Measurements from ENCODE around the gene WNT10A.
"Not testable (repeated sequence)": the region's sequence is repeated elsewhere in the genome, so short reads cannot be mapped to it uniquely, and the experiment has no call there.

The WNT10A gene

DNA sequence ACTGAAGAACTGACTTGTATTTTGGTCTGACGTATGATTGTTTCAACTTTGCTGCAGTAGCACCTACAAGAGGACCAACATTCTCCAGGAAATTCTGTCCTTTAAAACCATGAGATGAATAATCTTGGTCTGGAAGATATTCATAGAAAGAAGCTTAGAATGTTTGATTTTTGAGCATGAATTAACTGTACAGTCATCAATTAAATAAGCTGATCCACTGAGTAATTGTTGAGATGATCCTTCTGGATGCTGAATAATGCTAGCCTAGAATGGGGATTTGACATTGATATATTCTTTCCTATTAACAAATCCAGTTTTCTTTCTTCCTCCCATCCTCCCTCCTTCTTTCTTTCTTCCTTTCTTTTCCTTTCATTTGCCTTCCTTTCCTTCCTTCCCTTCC lies 39.9 kb downstream of the WNT10A start:
- no peaks in the 10 kb centered on the region for H3K4me1 Mint-ChIP-seq
- ATAC-seq = no peak
- peaks cover 76% of the 10 kb centered on the region for H3K27me3 Mint-ChIP-seq
- no peak overlapping the region for H3K4me3 Mint-ChIP-seq
- no peak overlapping the region for H3K27ac Mint-ChIP-seq
- no peak for DNase-seq
- peaks cover 7 to 11% of the 10 kb centered on the region in 2 donors for H3K9me3 Mint-ChIP-seq

DNA sequence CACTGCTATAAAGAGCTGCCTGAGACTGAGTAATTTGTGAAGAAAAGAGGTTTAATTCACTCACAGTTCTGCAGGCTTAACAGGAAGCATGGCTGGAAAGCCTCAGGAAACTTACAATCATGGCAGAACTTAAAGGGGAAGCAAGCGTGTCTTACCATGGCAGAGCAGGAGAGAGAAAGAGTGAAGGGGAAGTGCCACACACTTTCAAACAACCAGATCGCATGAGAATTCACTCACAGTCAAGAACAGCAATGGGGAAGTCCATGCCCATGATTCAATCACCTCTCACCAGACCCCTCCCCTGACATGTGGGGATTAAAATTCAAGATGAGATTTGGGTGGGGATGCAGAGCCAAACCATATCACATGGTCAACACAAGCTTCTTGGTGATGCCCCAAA lies 44.1 kb downstream of the WNT10A start:
- ATAC-seq (no peak), DNase-seq (no peak)
- Mint-ChIP-seq H3K4me1 (no peaks in the 10 kb centered on the region), H3K27ac (no peak overlapping the region), H3K4me3 (no peak overlapping the region), H3K27me3 (peaks cover 69% of the 10 kb centered on the region), H3K9me3 (peaks cover 7 to 11% of the 10 kb centered on the region in 2 donors)

DNA sequence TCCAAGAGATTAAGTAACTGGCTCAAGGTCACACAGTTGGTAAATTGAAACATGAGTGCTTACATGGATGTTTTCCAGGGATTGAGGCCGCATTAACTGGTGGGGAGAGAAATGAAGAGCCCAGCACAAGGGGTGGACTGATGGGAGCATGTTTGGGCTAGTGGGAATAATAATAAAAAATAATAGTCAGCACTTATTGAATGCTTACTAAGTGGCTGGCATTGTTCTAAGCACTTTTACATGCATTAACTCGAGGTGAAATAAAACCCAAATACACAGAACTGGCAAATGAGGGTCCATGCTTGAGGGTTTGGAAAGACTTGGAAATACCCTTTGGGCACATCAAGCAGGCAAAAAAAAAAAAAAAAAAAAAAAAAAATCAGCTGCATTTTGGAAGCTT lies 44.8 kb downstream of the WNT10A start:
- Mint-ChIP-seq H3K4me3 (no peak overlapping the region), H3K27me3 (peaks cover 63% of the 10 kb centered on the region), H3K27ac (no peak overlapping the region), H3K4me1 (no peaks in the 10 kb centered on the region), H3K9me3 (peaks cover 7 to 11% of the 10 kb centered on the region in 2 donors)
- DNase-seq = no peak
- ATAC-seq = no peak

DNA sequence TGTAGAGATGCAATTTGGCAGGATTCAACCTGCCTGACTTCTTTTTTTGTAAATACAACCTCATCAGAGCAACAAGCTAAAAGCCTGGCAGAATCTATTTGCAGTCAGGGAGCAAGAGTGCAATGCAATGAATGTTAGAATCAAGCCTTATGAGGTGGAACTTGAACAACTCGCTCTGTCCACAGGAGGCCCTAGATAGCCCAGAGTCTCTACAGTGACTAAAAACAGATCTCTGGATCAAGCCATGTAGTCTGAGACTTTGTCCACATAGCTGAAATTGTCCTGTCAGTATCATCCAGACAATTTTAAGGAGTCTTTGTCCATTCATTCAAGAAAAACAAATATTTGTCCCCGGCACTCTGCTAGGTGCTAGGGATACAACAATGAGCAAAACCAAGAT lies 46.8 kb downstream of the WNT10A start:
- ATAC-seq = no peak
- H3K4me1 Mint-ChIP-seq = no peaks in the 10 kb centered on the region

DNA sequence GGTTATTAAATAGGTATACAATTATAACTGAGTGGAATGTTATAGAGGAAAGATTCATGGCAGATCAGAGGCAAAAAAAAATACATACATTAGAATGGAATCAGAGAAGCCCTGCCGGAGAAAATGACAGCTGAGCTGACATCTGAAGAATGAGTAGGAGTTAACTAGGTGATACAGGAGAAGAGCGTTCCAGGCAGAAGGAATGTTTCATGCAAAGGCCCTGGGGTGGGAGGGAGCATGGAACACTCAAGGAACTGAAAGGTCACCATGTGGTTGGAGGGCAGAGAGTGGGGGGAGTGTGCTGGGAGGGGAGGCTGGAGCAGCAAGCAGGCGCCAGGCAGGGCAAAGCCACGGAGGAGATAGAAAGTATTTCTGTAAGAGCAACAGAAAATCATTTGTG lies 47.2 kb downstream of the WNT10A start:
- H3K4me1 Mint-ChIP-seq = no peaks in the 10 kb centered on the region
- DNase-seq (no peak), ATAC-seq (no peak)
- H3K27ac Mint-ChIP-seq = no peak overlapping the region
- peaks cover 7 to 11% of the 10 kb centered on the region in 2 donors for H3K9me3 Mint-ChIP-seq
- peaks cover 49% of the 10 kb centered on the region for H3K27me3 Mint-ChIP-seq
- no peak overlapping the region for H3K4me3 Mint-ChIP-seq

More for the DNA sequence above, 46.8 kb downstream of the WNT10A start:
- peaks cover 54% of the 10 kb centered on the region for H3K27me3 Mint-ChIP-seq
- DNase-seq = no peak
- peaks cover 7 to 11% of the 10 kb centered on the region in 2 donors for H3K9me3 Mint-ChIP-seq
- no peak overlapping the region for H3K27ac Mint-ChIP-seq
- H3K4me3 Mint-ChIP-seq = no peak overlapping the region

DNA sequence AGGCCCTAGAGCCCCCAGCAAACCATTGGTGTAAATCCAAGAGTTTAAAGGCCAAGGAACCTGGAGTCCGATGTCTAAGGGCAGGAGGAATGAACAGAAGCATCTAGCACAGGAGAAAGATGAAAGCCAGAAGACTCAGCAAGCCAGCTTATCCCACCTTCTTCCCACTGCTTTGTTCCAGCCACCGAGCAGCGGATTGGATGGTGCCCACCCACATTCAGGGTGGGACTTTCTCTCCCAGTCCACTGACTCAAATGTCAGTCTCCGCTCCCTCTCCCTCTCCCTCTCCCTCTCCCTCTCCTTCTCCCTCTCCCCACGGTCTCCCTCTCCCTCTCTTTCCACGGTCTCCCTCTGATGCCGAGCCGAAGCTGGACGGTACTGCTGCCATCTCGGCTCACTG lies 49.8 kb downstream of the WNT10A start:
- not testable (repeated sequence) for ATAC-seq, H3K4me3 Mint-ChIP-seq, H3K27ac Mint-ChIP-seq, DNase-seq, H3K4me1 Mint-ChIP-seq, H3K9me3 Mint-ChIP-seq
- peaks cover 31% of the 10 kb centered on the region for H3K27me3 Mint-ChIP-seq

DNA sequence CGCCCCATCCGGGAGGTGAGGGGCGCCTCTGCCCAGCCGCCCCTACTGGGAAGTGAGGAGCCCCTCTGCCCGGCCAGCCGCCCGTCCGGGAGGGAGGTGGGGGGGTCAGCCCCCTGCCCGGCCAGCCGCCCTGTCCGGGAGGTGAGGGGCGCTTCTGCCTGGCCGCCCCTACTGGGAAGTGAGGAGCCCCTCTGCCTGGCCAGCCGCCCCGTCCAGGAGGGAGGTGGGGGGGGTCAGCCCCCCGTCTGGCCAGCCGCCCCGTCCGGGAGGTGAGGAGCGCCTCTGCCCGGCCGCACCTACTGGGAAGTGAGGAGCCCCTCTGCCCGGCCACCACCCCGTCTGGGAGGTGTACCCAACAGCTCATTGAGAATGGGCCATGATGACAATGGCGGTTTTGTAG lies 51.1 kb downstream of the WNT10A start:
- not testable (repeated sequence) for ATAC-seq, H3K4me1 Mint-ChIP-seq, DNase-seq, H3K9me3 Mint-ChIP-seq, H3K4me3 Mint-ChIP-seq, H3K27ac Mint-ChIP-seq
- H3K27me3 Mint-ChIP-seq = peaks cover 33% of the 10 kb centered on the region
